Measurements from ENCODE around the gene RNF130. TPM values are rescaled to one million over a fixed set of nuclear protein-coding genes. Genes with fewer than 3 reads are reported as not detected.
A peak's percentile ranks its signal among the peaks of the same experiment; 100 is the strongest.

Gene RNF130
- total and polyA plus RNA-seq, 9 of the 15 experiments (the other 6 are each of a cell fraction or from before 2014, with no cell fraction given): 5.8 to 39.4 (median 27.1) TPM

GRCh38 chr5:179986328-179986727, 85.2 kb downstream of the RNF130 start (continued):
- TF ChIP-seq CREM (IDR thresholded peaks at IDR 0.05; ENCODE audit: low read depth): no peak
- TF ChIP-seq, protein P1, sequence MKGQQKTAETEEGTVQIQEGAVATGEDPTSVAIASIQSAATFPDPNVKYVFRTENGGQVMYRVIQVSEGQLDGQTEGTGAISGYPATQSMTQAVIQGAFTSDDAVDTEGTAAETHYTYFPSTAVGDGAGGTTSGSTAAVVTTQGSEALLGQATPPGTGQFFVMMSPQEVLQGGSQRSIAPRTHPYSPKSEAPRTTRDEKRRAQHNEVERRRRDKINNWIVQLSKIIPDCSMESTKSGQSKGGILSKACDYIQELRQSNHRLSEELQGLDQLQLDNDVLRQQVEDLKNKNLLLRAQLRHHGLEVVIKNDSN (CRISPR knock-in tag; IDR thresholded peaks at IDR 0.05): peak; percentile 31; the same call in 1 of the 2 replicates
- no peak for TF ChIP-seq SMARCC2 (IDR thresholded peaks at IDR 0.05; ENCODE audit: low read depth)
- TF ChIP-seq NR4A1 (CRISPR knock-in tag; IDR thresholded peaks at IDR 0.05): no peak
- TF ChIP-seq NR4A1 (tag; IDR thresholded peaks at IDR 0.05): no peak
- no peak for TF ChIP-seq ZNF146 (CRISPR knock-in tag; IDR thresholded peaks at IDR 0.05; ENCODE audit: unreplicated experiment)
- TF ChIP-seq, protein P2, sequence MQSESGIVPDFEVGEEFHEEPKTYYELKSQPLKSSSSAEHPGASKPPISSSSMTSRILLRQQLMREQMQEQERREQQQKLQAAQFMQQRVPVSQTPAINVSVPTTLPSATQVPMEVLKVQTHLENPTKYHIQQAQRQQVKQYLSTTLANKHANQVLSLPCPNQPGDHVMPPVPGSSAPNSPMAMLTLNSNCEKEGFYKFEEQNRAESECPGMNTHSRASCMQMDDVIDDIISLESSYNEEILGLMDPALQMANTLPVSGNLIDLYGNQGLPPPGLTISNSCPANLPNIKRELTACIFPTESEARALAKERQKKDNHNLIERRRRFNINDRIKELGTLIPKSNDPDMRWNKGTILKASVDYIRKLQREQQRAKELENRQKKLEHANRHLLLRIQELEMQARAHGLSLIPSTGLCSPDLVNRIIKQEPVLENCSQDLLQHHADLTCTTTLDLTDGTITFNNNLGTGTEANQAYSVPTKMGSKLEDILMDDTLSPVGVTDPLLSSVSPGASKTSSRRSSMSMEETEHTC (IDR thresholded peaks at IDR 0.05): 0 out of 2 replicates have a peak, but pooled peaks have one; percentile 39
- TF ChIP-seq CBX1 (IDR thresholded peaks at IDR 0.05; ENCODE audit: low read depth): no peak
- TF ChIP-seq ZNF766 (CRISPR knock-in tag; conservative IDR thresholded peaks at IDR 0.05): no peak
- TF ChIP-seq NRF1 (conservative IDR thresholded peaks at IDR 0.05 in 1 of 2, IDR thresholded peaks at IDR 0.05 in 1 of 2): no peak
- TF ChIP-seq RAD51 (IDR thresholded peaks at IDR 0.05; ENCODE audit: borderline replicate concordance, low read depth): peak; percentile 73
- no peak for TF ChIP-seq RNF2 (IDR thresholded peaks at IDR 0.05)
- TF ChIP-seq, protein P3, sequence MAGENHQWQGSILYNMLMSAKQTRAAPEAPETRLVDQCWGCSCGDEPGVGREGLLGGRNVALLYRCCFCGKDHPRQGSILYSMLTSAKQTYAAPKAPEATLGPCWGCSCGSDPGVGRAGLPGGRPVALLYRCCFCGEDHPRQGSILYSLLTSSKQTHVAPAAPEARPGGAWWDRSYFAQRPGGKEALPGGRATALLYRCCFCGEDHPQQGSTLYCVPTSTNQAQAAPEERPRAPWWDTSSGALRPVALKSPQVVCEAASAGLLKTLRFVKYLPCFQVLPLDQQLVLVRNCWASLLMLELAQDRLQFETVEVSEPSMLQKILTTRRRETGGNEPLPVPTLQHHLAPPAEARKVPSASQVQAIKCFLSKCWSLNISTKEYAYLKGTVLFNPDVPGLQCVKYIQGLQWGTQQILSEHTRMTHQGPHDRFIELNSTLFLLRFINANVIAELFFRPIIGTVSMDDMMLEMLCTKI (IDR thresholded peaks at IDR 0.05; ENCODE audit: partially characterized antibody): no peak
- TF ChIP-seq MTA3 (IDR thresholded peaks at IDR 0.05; ENCODE audit: borderline replicate concordance): no peak
- no peak for TF ChIP-seq PHTF2 (CRISPR knock-in tag; IDR thresholded peaks at IDR 0.05)
- TF ChIP-seq ZNF12 (CRISPR knock-in tag; IDR thresholded peaks at IDR 0.05): no peak
- no peak for TF ChIP-seq SNIP1 (IDR thresholded peaks at IDR 0.05; ENCODE audit: low read depth)
- TF ChIP-seq PHB2 (IDR thresholded peaks at IDR 0.05; ENCODE audit: low read depth): no peak
- TF ChIP-seq SMARCE1 (IDR thresholded peaks at IDR 0.05): no peak
- no peak for TF ChIP-seq ELF4 (CRISPR knock-in tag; IDR thresholded peaks at IDR 0.05)
- 0 out of 2 replicates have a peak, but pooled peaks have one; percentile 35 for TF ChIP-seq BHLHE40 (IDR thresholded peaks at IDR 0.05; ENCODE audit: low read length)
- TF ChIP-seq HEY1 (CRISPR knock-in tag; IDR thresholded peaks at IDR 0.05; ENCODE audit: borderline replicate concordance): no peak
